ENCODE measurements around the gene ZNF497.
"Not testable (repeated sequence)": the region's sequence is repeated elsewhere in the genome, so short reads cannot be mapped to it uniquely, and the experiment has no call there.

Gene ZNF497

GRCh38 chr19:58325311-58326022 is 37.1 kb downstream of the ZNF497 start:
- ATAC-seq: no peak

GRCh38 chr19:58319241-58319640 is 43.3 kb downstream of the ZNF497 start:
- Mint-ChIP-seq H3K4me3 (no peak overlapping the region), H3K4me1 (no peaks in the 10 kb centered on the region), H3K27ac (no peak overlapping the region), H3K27me3 (no peaks in the 10 kb centered on the region), H3K9me3 (no peaks in the 10 kb centered on the region)
- DNase-seq: no peak
- no peak for ATAC-seq

More at GRCh38 chr19:58325311-58326022, 37.1 kb downstream of the ZNF497 start:
- peaks cover 9% of the 10 kb centered on the region for H3K4me1 Mint-ChIP-seq
- no peaks in the 10 kb centered on the region for H3K9me3 Mint-ChIP-seq
- H3K27me3 Mint-ChIP-seq: no peaks in the 10 kb centered on the region
- no peak overlapping the region for H3K4me3 Mint-ChIP-seq
- H3K27ac Mint-ChIP-seq: no peak overlapping the region
- DNase-seq: no peak

GRCh38 chr19:58318297-58318696 is 44.3 kb downstream of the ZNF497 start:
- DNase-seq (no peak), ATAC-seq (no peak)
- Mint-ChIP-seq H3K9me3 (no peaks in the 10 kb centered on the region), H3K27ac (no peak overlapping the region), H3K27me3 (no peaks in the 10 kb centered on the region), H3K4me1 (no peaks in the 10 kb centered on the region), H3K4me3 (no peak overlapping the region)

GRCh38 chr19:58317476-58318072 is 45.0 kb downstream of the ZNF497 start:
- ATAC-seq (no peak), DNase-seq (no peak)
- Mint-ChIP-seq H3K9me3 (no peaks in the 10 kb centered on the region), H3K27me3 (no peaks in the 10 kb centered on the region), H3K4me1 (no peaks in the 10 kb centered on the region), H3K4me3 (no peak overlapping the region), H3K27ac (no peak overlapping the region)

- no peak for ATAC-seq
- no peak overlapping the region for H3K27ac Mint-ChIP-seq
Measured at GRCh38 chr19:58315580-58315979, 47.0 kb downstream of the ZNF497 start.

GRCh38 chr19:58311345-58311865 is 51.1 kb downstream of the ZNF497 start:
- ATAC-seq (no peak), DNase-seq (no peak)

More at GRCh38 chr19:58315580-58315979, 47.0 kb downstream of the ZNF497 start:
- no peak for DNase-seq
- H3K9me3 Mint-ChIP-seq: no peaks in the 10 kb centered on the region
- H3K27me3 Mint-ChIP-seq: no peaks in the 10 kb centered on the region
- no peak overlapping the region for H3K4me3 Mint-ChIP-seq
- peaks cover 4% of the 10 kb centered on the region for H3K4me1 Mint-ChIP-seq

GRCh38 chr19:58310685-58311084 is 51.9 kb downstream of the ZNF497 start:
- Mint-ChIP-seq H3K4me1 (peaks cover 50% of the 10 kb centered on the region), H3K27ac (peak overlapping the region in 1 of 2 donors; percentile 59)

More at GRCh38 chr19:58311345-58311865, 51.1 kb downstream of the ZNF497 start:
- peaks cover 43% of the 10 kb centered on the region for H3K4me1 Mint-ChIP-seq
- H3K27ac Mint-ChIP-seq: no peak overlapping the region
- H3K9me3 Mint-ChIP-seq: no peaks in the 10 kb centered on the region
- no peaks in the 10 kb centered on the region for H3K27me3 Mint-ChIP-seq
- no peak overlapping the region for H3K4me3 Mint-ChIP-seq

GRCh38 chr19:58307736-58308135 is 54.8 kb downstream of the ZNF497 start:
- Mint-ChIP-seq H3K27ac (peak overlapping the region; percentile 66 to 72), H3K4me3 (peak overlapping the region in 1 of 2 donors; percentile 30), H3K9me3 (peaks cover 0 to 5% of the 10 kb centered on the region in 2 donors), H3K27me3 (no peaks in the 10 kb centered on the region), H3K4me1 (peaks cover 62% of the 10 kb centered on the region)
- ATAC-seq (no peak), DNase-seq (no peak)

More at GRCh38 chr19:58310685-58311084, 51.9 kb downstream of the ZNF497 start:
- not testable (repeated sequence) for H3K4me3 Mint-ChIP-seq, H3K27me3 Mint-ChIP-seq, H3K9me3 Mint-ChIP-seq, DNase-seq, ATAC-seq

GRCh38 chr19:58305932-58306323 is 56.6 kb downstream of the ZNF497 start:
- Mint-ChIP-seq H3K4me3 (peak overlapping the region; percentile 91 to 92), H3K9me3 (peaks cover 4 to 5% of the 10 kb centered on the region in 2 donors), H3K27me3 (no peaks in the 10 kb centered on the region), H3K4me1 (peaks cover 62% of the 10 kb centered on the region), H3K27ac (peak overlapping the region; percentile 2 to 97)
- ATAC-seq (no peak), DNase-seq (no peak)

GRCh38 chr19:58305065-58305931 is 57.3 kb downstream of the ZNF497 start, which contains the start of gene ERVK3-1:
Gene ERVK3-1 (plus strand): TSS chr19:58305377. CDS start chr19:58312169, 6,792 bp downstream.
- peak; percentile 98 for ATAC-seq
- Mint-ChIP-seq H3K4me1 (peaks cover 56% of the 10 kb centered on the region), H3K27ac (peak within 1 kb of the TSS; percentile 97), H3K4me3 (peak within 1 kb of the TSS; percentile 91 to 92), H3K9me3 (peaks cover 5 to 10% of the 10 kb centered on the region in 2 donors), H3K27me3 (no peaks in the 10 kb centered on the region)
- peak; percentile 93 to 97 for DNase-seq

GRCh38 chr19:58304748-58305064 is 57.8 kb downstream of the ZNF497 start:
- peak; percentile 10 for ATAC-seq
- peaks cover 50% of the 10 kb centered on the region for H3K4me1 Mint-ChIP-seq

More at GRCh38 chr19:58304748-58305064, 57.8 kb downstream of the ZNF497 start:
- Mint-ChIP-seq H3K9me3 (peaks cover 5 to 10% of the 10 kb centered on the region in 2 donors), H3K27ac (peak overlapping the region; percentile 10 to 97), H3K27me3 (no peaks in the 10 kb centered on the region), H3K4me3 (peak overlapping the region; percentile 91 to 92)
- DNase-seq: no peak

Measured in stimulated activated naive CD8-positive, alpha-beta T cell treated with anti-CD3 and anti-CD28 coated beads, Interleukin-15, amount 100 ng/mL, for 72 hours (primary cell).